SU-DHL-6 (cell line): ENCODE data around the gene HRNR.

ENCODE experiments used
- EZH2phosphoT487 ChIP-seq: fragments of 200-600 bp; sonication (generic), shearing (Covaris generic); conservative IDR thresholded peaks from 2 replicates; pipeline ENCODE4 v1.6.1; 2018; ENCODE audit warnings: mild to moderate bottlenecking, antibody characterized with exemption, low read length, moderate library complexity, mixed read lengths
- TF ChIP-seq, protein P1 (sequence below): fragments of 200-600 bp; sonication (generic); IDR thresholded peaks from one replicate; pipeline ENCODE4 v1.5.1; 2017; ENCODE audit warnings: antibody characterized with exemption, mild to moderate bottlenecking, low read length, moderate library complexity; ENCODE audit not compliant: insufficient read depth, poor library complexity, severe bottlenecking

DNA sequence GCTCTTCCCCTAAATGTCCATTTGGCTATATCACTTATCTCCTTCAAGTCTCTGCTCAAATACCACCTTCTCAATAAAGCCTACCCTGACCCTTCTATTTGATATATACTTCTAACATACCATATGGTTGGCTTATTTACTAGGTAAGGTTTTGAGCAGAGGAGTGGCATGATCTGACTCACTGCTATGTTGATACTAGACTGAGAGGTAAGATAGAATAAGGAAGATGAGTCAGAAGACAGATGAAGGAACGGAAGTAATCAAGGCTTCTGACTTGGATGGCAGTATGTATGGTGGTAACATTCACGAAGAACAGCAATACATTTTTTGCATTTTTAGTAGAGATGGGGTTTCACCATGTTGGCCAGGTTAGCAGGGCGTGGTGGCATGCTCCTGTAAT, 4.8 kb upstream of the HRNR start:
- TF ChIP-seq, protein P1, sequence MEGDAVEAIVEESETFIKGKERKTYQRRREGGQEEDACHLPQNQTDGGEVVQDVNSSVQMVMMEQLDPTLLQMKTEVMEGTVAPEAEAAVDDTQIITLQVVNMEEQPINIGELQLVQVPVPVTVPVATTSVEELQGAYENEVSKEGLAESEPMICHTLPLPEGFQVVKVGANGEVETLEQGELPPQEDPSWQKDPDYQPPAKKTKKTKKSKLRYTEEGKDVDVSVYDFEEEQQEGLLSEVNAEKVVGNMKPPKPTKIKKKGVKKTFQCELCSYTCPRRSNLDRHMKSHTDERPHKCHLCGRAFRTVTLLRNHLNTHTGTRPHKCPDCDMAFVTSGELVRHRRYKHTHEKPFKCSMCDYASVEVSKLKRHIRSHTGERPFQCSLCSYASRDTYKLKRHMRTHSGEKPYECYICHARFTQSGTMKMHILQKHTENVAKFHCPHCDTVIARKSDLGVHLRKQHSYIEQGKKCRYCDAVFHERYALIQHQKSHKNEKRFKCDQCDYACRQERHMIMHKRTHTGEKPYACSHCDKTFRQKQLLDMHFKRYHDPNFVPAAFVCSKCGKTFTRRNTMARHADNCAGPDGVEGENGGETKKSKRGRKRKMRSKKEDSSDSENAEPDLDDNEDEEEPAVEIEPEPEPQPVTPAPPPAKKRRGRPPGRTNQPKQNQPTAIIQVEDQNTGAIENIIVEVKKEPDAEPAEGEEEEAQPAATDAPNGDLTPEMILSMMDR, result no peak
- no peak for TF ChIP-seq EZH2phosphoT487
